Stomach smooth muscle (tissue), 2 donors: Measurements from ENCODE around the gene FGD4.

ENCODE experiments used
- H3K27ac ChIP-seq: one replicate; pipeline ENCODE4 v1.7.0; 2013; ENCODE audit warnings: mild to moderate bottlenecking, low read length, inconsistent platforms
- H3K27me3 ChIP-seq, 2 donors: one replicate each; pipeline ENCODE4 v1.7.0; 2013; ENCODE audit warnings: low read length in 2 of 2; ENCODE audit not compliant: insufficient read depth in 2 of 2, control insufficient read depth in 1 of 2
- H3K36me3 ChIP-seq, 2 donors: one replicate each; pipeline ENCODE4 v1.7.0; 2013; ENCODE audit warnings: low read length in 2 of 2; ENCODE audit not compliant: control insufficient read depth in 2 of 2, insufficient read depth in 2 of 2
- H3K4me1 ChIP-seq: one replicate; pipeline ENCODE4 v1.7.0; 2013; ENCODE audit warnings: low read length; ENCODE audit not compliant: control insufficient read depth, insufficient read depth
- H3K4me3 ChIP-seq, 2 donors: one replicate each; pipeline ENCODE4 v1.7.0; 2013; ENCODE audit warnings: low read length in 2 of 2
- H3K9ac ChIP-seq, 2 donors: one replicate each; pipeline ENCODE4 v1.7.0; 2013; ENCODE audit warnings: low read length in 2 of 2, mild to moderate bottlenecking in 1 of 2
- H3K9me3 ChIP-seq, 2 donors: one replicate each; pipeline ENCODE4 v1.7.0; 2013; ENCODE audit warnings: low read length in 2 of 2; ENCODE audit not compliant: control insufficient read depth in 2 of 2
- donor health status: healthy.
- donor health status: Pancreatic carcinoma.

Gene FGD4

GRCh38 chr12:32585680-32586079 is 186.3 kb downstream of the FGD4 start:
- Histone ChIP-seq H3K9me3 (no peaks in the 10 kb centered on the region), H3K27ac (no peak overlapping the region), H3K4me3 (no peak overlapping the region), H3K36me3 (peaks cover 5 to 19% of the 10 kb centered on the region in 2 donors), H3K27me3 (no peaks in the 10 kb centered on the region), H3K9ac (no peak overlapping the region), H3K4me1 (no peaks in the 10 kb centered on the region)

GRCh38 chr12:32586390-32586789 is 187.0 kb downstream of the FGD4 start:
- Histone ChIP-seq H3K9me3 (no peaks in the 10 kb centered on the region), H3K4me1 (no peaks in the 10 kb centered on the region), H3K9ac (no peak overlapping the region), H3K27me3 (no peaks in the 10 kb centered on the region), H3K27ac (no peak overlapping the region), H3K4me3 (no peak overlapping the region), H3K36me3 (peaks cover 5 to 23% of the 10 kb centered on the region in 2 donors)

DNA sequence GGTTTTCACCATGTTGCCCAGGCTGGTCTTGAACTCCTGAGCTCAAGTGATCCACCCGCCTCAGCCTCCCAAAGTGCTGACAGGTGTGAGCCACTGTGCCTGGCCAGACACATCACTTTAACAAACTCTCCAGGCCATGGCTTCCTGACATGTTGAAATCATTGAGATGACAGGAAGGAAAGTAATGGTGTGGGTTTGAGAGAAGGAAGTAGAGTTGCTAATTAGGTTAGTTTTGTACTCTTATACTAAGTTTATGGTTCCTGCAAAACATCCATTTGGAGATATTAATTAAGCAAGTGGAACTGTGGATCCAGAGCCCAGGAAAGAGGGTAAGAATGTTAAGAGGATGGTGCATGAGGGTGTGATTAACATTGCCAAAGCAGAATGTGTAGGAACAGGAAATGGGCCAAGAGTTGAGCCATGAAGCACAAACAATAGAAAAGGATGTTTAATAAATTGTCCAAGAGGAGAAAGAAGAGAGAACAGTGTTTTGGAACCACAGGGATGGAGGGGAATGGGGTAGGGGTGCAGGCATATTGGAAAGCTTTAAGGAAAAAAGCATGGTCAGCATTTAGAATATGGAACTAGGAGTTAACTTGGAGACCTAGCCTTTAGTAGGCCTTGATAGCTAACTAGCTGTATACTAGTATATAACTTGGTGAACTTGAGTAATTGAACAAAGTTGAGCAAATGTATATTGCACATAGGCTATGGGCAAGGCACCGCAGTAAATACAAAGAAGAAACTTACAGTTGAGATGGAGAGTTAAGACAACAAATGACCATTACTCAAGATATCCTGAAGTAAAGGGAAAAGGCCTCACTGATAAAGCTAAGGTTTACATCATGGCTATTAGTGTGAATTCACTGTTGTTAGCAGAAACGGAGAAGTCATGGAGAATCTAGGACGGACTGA is 188.5 kb downstream of the FGD4 start:
- no peak overlapping the region for H3K9ac ChIP-seq
- no peaks in the 10 kb centered on the region for H3K27me3 ChIP-seq
- peaks cover 4 to 19% of the 10 kb centered on the region in 2 donors for H3K36me3 ChIP-seq
- H3K27ac ChIP-seq: no peak overlapping the region
- H3K9me3 ChIP-seq: no peaks in the 10 kb centered on the region
- H3K4me3 ChIP-seq: no peak overlapping the region
- no peaks in the 10 kb centered on the region for H3K4me1 ChIP-seq

GRCh38 chr12:32588604-32589003 is 189.2 kb downstream of the FGD4 start:
- Histone ChIP-seq H3K27ac (no peak overlapping the region), H3K27me3 (no peaks in the 10 kb centered on the region), H3K4me3 (no peak overlapping the region), H3K9ac (no peak overlapping the region), H3K4me1 (no peaks in the 10 kb centered on the region), H3K9me3 (no peaks in the 10 kb centered on the region), H3K36me3 (peaks cover 4 to 19% of the 10 kb centered on the region in 2 donors)

DNA sequence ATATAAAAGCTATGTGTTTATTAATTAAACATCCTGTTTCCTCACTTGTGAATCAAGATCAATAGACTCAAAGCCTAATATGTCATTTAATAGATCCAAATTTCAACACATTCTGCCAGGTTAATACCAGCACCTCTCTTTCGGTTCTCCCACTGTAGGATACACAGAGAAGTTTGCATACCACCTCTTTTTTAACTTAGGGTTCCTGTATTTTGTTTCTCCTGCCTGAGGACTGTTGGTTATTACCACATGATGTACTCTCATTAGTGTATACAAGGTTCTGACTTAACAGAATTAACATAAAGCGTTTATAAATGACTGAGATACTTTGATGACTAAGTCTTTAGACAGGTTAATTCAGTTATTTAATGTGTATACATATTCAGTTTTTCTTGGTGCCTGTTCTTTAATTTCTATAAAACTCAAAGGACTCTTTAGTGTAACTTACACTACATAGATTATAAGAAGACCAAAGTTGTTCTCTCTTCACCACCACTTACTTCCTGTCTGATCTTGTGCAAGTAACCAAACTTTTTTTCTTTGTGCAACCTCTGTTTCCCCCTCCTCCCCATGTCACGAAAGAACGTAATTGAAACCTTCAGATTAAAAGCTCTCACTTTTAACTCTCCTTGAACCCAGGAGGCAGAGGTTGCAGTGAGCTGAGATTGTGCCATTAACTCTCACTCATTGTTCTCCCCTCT is 190.0 kb downstream of the FGD4 start:
- Histone ChIP-seq H3K27me3 (no peaks in the 10 kb centered on the region), H3K9me3 (no peaks in the 10 kb centered on the region), H3K27ac (no peak overlapping the region), H3K4me1 (no peaks in the 10 kb centered on the region), H3K9ac (no peak overlapping the region), H3K4me3 (no peak overlapping the region), H3K36me3 (peaks cover 4 to 19% of the 10 kb centered on the region in 2 donors)

DNA sequence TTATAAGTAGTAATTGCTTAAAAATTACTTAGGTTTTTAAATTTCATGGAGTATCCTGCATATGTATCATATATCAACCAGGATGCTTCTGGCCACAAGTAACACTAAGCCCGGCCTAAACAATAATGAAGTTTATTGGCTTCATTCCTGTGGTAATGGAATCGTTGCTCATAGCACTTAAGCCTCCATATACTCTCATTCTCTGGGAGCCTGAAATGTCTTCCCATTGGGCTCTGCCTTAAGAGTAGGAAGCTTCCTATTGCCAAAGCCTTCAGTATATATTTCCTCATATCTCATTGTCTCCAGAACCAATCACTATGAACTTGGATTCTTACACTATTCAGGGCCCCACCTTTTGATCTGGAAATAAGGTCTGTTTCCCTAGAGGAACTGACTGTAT is 195.9 kb downstream of the FGD4 start:
- H3K9ac ChIP-seq: no peak overlapping the region
- H3K4me3 ChIP-seq: no peak overlapping the region
- H3K27me3 ChIP-seq: no peaks in the 10 kb centered on the region
- no peaks in the 10 kb centered on the region for H3K4me1 ChIP-seq
- H3K36me3 ChIP-seq: peaks cover 6 to 15% of the 10 kb centered on the region in 2 donors
- no peaks in the 10 kb centered on the region for H3K9me3 ChIP-seq
- H3K27ac ChIP-seq: no peak overlapping the region

GRCh38 chr12:32596030-32596429 is 196.7 kb downstream of the FGD4 start:
- Histone ChIP-seq H3K9me3 (no peaks in the 10 kb centered on the region), H3K4me3 (no peak overlapping the region), H3K27me3 (no peaks in the 10 kb centered on the region), H3K4me1 (no peaks in the 10 kb centered on the region), H3K27ac (no peak overlapping the region), H3K36me3 (peaks cover 6 to 12% of the 10 kb centered on the region in 2 donors), H3K9ac (no peak overlapping the region)

DNA sequence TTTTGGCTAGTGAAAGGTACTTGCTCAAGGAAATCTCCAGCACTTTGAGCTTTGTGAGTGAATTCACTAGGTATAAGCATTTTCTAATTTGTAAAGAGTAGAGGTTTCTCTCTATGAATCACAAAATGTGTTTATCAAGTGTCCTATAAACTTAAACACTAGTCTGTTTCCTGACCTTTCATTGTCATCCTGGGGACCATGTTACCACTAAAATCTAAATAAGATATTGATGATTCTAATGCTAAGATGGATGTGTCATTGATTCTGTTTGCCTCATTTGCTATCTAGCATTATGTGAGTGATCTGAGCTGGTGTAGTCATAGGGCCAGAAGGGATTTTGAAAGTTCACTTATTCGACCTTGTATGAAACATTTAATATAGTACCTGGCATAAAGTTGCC is 199.3 kb downstream of the FGD4 start:
- Histone ChIP-seq H3K9ac (no peak overlapping the region), H3K4me3 (no peak overlapping the region), H3K27ac (no peak overlapping the region), H3K27me3 (no peaks in the 10 kb centered on the region), H3K4me1 (no peaks in the 10 kb centered on the region), H3K36me3 (peaks cover 3 to 17% of the 10 kb centered on the region in 2 donors), H3K9me3 (no peaks in the 10 kb centered on the region)

DNA sequence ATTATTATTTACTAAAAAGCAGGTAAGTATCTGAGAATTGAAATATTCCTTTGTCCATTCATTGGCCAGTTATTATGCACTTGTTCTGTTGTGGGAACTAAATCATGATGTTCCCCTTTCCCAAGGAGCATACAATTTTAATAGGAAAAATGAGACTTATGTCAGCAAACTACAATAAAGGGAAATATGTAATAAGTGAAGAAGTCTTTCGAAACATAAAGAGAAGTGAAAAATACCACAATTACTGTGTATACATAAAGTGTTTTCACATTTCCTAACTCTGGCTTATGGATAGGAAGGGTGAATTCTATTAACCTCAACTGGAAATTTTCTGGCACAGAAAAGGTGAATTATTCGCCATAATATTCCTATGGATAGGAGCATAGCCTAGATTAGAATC is 201.3 kb downstream of the FGD4 start:
- H3K36me3 ChIP-seq: peaks cover 3 to 17% of the 10 kb centered on the region in 2 donors
- no peak overlapping the region for H3K9ac ChIP-seq
- H3K4me1 ChIP-seq: no peaks in the 10 kb centered on the region
- no peaks in the 10 kb centered on the region for H3K9me3 ChIP-seq
- no peak overlapping the region for H3K27ac ChIP-seq
- no peaks in the 10 kb centered on the region for H3K27me3 ChIP-seq
- no peak overlapping the region for H3K4me3 ChIP-seq

DNA sequence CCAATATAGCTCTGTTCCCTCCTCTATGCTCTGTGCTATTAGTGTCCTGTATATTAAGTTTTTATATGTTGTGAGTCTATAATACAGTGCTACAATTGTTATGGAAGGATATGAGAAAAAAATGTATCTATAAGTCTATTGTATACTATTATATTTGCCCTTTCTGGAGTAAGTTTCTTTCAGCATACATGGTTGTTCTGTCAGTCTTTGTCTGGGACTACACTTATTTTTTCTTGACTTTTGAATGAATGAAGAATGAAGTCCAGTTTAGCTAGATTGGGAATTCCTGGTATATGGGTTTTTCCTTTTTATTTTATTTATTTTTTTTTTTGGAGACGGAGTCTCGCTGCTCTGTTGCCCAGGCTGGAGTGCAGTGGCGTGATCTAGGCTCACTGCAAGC is 203.7 kb downstream of the FGD4 start:
- no peak overlapping the region for H3K27ac ChIP-seq
- peaks cover 4% of the 10 kb centered on the region for H3K4me1 ChIP-seq
- H3K4me3 ChIP-seq: no peak overlapping the region
- no peaks in the 10 kb centered on the region for H3K9me3 ChIP-seq
- peaks cover 3 to 14% of the 10 kb centered on the region in 2 donors for H3K36me3 ChIP-seq
- no peaks in the 10 kb centered on the region for H3K27me3 ChIP-seq
- H3K9ac ChIP-seq: no peak overlapping the region

GRCh38 chr12:32603858-32604257 is 204.5 kb downstream of the FGD4 start:
- Histone ChIP-seq H3K36me3 (peaks cover 3 to 14% of the 10 kb centered on the region in 2 donors), H3K4me3 (no peak overlapping the region), H3K27ac (no peak overlapping the region), H3K9ac (no peak overlapping the region), H3K27me3 (no peaks in the 10 kb centered on the region), H3K9me3 (no peaks in the 10 kb centered on the region), H3K4me1 (peaks cover 4% of the 10 kb centered on the region)
